BJ (cell line): ENCODE results near the gene B3GNT5. TPM values are rescaled to one million over a fixed set of nuclear protein-coding genes. Genes with fewer than 3 reads are reported as not detected.
A peak's percentile ranks its signal among the peaks of the same experiment; 100 is the strongest.

Experiments
- CTCF ChIA-PET: fragments of 350-600 bp; formaldehyde crosslinking; extraction: SDS; loops from one replicate; lab custom pipeline; 2021; ENCODE audit warnings: antibody characterized with exemption, inconsistent platforms; lab: Yijun Ruan, JAX
- POLR2A ChIA-PET: fragments of 300-600 bp; sonication (Branson Sonifier 250); formaldehyde crosslinking; extraction: SDS; loops from one replicate; lab custom pipeline; 2021; ENCODE audit warnings: antibody characterized with exemption; lab: Charles Lee
- DNase-seq: peaks from one replicate; pipeline ENCODE4 v3.0.0-alpha.2; 2011; ENCODE audit warnings: low read depth
- H3K27me3 ChIP-seq: 2 replicates; pipeline ENCODE4 v1.6.0; 2011; ENCODE audit warnings: low read length; ENCODE audit not compliant: control insufficient read depth, insufficient read depth
- H3K36me3 ChIP-seq: 2 replicates; pipeline ENCODE4 v1.5.1; 2011; ENCODE audit warnings: low read length; ENCODE audit not compliant: control insufficient read depth, insufficient read depth
- H3K4me3 ChIP-seq: 2 replicates; pipeline ENCODE4 v1.5.1; 2011; ENCODE audit warnings: low read depth, mild to moderate bottlenecking, control low read depth, low read length
- polyA minus RNA-seq: library from RNA; depleted of rRNA, polyadenylated mRNA; stranded (reverse); fragments of >200 nt; gene quantifications from 2 replicates; pipeline ENCODE4 v1.2.3, GENCODE V29; 2011; rRNA and poly(A)+ RNA removed
- polyA plus RNA-seq: library from polyadenylated mRNA; depleted of rRNA; stranded (reverse); fragments of >200 nt; gene quantifications from 2 replicates; pipeline ENCODE4 v1.2.3, GENCODE V29; 2011; rRNA removed
- TF ChIP-seq, protein P1 (sequence below): IDR thresholded peaks from 2 replicates; pipeline ENCODE4 v1.5.1; 2011; ENCODE audit warnings: low read depth, mild to moderate bottlenecking, control low read depth, inconsistent platforms, low read length, moderate library complexity; ENCODE audit not compliant: insufficient read depth

Gene B3GNT5, protein sequence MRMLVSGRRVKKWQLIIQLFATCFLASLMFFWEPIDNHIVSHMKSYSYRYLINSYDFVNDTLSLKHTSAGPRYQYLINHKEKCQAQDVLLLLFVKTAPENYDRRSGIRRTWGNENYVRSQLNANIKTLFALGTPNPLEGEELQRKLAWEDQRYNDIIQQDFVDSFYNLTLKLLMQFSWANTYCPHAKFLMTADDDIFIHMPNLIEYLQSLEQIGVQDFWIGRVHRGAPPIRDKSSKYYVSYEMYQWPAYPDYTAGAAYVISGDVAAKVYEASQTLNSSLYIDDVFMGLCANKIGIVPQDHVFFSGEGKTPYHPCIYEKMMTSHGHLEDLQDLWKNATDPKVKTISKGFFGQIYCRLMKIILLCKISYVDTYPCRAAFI
- polyA plus RNA-seq = 0.27 and 0.60 TPM in 2 replicates
- polyA minus RNA-seq = 0.15 and 0.28 TPM in 2 replicates

DNA sequence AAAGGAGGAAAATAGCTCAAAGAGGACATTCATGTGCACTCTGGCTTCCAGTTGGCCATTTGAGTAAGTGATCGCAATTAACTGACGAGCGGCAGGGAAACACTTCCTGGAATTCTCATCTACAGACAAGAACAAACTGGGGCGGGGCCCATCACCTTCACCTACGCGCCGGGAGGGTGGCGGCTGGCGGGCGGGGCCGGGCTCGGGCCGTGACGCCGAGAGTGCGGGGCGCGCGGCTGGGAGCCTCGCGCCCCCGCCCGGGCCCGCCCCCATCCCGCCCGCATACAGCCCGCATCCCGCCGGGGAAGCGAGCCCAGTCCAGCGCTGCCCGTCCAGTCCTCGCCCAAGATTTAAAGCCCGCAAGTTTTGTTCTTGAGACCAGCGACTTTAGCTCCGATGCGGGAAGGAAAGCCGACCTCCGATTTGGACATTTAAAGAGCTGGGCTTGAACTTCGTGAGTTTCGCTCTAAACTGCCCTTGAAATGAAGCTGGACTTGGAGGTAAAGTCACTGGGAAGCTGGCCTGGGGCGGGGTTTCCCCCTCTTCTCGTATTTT is at the start of gene B3GNT5:
TSS of gene B3GNT5 (plus strand) at position 281 of the 555 bp plus-strand sequence. CDS start 16,546 bp downstream, outside the sequence.
- ChIA-PET CTCF (interaction anchor here (0.6 to 1.4 kb wide), 4 partner anchors 12 to 129 kb away, joined by 3 to 5 read pairs (median 3); no protein-coding TSS in a partner anchor), POLR2A (no interaction called here)
- TF ChIP-seq, protein P1, sequence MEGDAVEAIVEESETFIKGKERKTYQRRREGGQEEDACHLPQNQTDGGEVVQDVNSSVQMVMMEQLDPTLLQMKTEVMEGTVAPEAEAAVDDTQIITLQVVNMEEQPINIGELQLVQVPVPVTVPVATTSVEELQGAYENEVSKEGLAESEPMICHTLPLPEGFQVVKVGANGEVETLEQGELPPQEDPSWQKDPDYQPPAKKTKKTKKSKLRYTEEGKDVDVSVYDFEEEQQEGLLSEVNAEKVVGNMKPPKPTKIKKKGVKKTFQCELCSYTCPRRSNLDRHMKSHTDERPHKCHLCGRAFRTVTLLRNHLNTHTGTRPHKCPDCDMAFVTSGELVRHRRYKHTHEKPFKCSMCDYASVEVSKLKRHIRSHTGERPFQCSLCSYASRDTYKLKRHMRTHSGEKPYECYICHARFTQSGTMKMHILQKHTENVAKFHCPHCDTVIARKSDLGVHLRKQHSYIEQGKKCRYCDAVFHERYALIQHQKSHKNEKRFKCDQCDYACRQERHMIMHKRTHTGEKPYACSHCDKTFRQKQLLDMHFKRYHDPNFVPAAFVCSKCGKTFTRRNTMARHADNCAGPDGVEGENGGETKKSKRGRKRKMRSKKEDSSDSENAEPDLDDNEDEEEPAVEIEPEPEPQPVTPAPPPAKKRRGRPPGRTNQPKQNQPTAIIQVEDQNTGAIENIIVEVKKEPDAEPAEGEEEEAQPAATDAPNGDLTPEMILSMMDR = no peak
- Histone ChIP-seq H3K36me3 (no peaks in the 10 kb centered on the region), H3K27me3 (peaks cover 21% of the 10 kb centered on the region), H3K4me3 (peak within 1 kb of the TSS; percentile 51)
- no peak for DNase-seq

DNA sequence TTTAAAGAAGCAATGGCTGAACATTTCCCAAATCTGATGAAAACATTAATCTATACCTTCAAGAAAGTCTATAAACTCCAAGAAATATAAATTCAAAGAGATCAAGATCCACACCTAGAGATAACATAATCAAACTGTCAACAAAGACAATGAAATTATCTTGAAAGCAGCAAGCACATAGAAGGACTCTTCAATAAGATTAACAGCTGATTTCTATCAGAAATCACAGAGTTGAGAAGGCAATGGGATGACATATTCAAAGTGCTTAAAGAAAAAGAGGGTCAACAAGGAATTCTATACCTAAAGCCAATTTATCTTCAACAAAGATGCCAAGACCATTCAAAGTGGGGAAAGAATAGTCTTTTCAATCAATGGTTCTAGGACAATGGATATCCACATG is 49.4 kb upstream of the B3GNT5 start:
- CTCF ChIA-PET = no interaction called here
- no peaks in the 10 kb centered on the region for H3K36me3 ChIP-seq
- TF ChIP-seq, protein P1 = no peak
- no peak for DNase-seq
- POLR2A ChIA-PET = no interaction called here
- H3K27me3 ChIP-seq = peaks cover 2% of the 10 kb centered on the region; the same call in 1 of the 2 replicates
- H3K4me3 ChIP-seq = no peak overlapping the region

DNA sequence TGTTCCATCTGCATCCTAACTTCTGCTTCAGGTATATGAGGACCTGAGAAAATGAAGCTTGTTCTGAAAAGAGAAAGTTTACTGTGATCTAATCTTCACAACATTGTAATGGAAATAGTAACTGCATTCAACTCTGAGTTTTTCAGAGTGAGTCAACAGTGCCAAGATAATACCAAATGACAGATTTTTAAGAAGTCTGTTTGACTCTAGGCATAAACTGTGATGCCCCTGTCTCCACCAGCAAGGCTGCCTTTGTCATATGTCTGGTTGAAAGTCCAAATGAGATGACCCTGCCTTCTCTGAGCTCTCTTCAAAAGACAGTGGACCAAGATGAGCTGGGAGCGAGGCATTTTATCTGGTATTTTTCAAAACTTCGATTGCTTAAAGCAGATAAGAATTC is 44.8 kb upstream of the B3GNT5 start:
- TF ChIP-seq, protein P1 = no peak
- no peak for DNase-seq
- CTCF ChIA-PET = interaction anchor here (2.1 kb wide), 1 partner anchor 23 kb away, joined by 7 read pairs; no protein-coding TSS in a partner anchor
- Histone ChIP-seq H3K27me3 (peaks cover 2% of the 10 kb centered on the region; the same call in 1 of the 2 replicates), H3K36me3 (no peaks in the 10 kb centered on the region), H3K4me3 (no peak overlapping the region)
- POLR2A ChIA-PET = no interaction called here

DNA sequence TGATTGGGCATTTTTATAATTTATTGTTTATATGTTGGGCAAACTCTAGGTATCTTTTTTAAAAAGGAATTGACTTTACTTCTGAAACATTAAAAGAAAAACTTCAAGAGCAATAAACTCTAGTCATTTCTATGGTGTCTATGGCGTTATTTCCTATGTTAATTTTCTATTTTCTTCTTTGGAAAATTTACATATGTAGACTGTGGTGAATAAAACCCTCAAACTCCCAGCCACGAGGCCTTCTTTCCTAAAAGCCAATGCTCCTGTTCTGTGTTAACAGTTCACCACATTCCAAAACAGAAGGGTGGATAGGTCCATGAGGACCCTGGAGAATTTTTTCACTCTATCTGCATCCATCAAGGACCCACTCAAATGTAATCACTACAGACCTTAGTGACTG is 44.3 kb upstream of the B3GNT5 start:
- Histone ChIP-seq H3K36me3 (no peaks in the 10 kb centered on the region), H3K4me3 (no peak overlapping the region), H3K27me3 (peaks cover 2% of the 10 kb centered on the region; the same call in 1 of the 2 replicates)
- DNase-seq = no peak
- TF ChIP-seq, protein P1 = no peak
- ChIA-PET CTCF (interaction anchor here (2.1 kb wide), 1 partner anchor 24 kb away, joined by 7 read pairs; no protein-coding TSS in a partner anchor), POLR2A (no interaction called here)

DNA sequence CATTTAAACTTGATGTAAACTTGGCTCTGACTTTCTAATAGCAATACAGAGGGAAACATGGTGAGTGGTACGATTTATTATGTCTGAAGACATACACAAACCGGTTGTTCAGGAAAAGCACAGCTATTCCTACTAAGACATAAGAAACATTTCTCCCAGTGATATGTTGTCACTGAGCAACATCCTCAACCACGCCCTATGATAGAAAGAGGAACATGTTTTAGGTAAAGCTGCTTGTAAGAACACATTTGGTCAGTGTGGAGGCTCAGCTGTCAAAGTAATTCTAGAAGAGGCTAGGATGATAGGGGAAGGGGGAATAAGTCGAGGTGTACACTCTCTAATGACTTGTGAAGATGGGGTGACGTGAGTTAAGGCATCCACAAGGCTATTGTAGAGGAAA is 42.7 kb upstream of the B3GNT5 start:
- TF ChIP-seq, protein P1 = no peak
- no peak for DNase-seq
- Histone ChIP-seq H3K4me3 (no peak overlapping the region), H3K36me3 (no peaks in the 10 kb centered on the region), H3K27me3 (peaks cover 2% of the 10 kb centered on the region; the same call in 1 of the 2 replicates)
- POLR2A ChIA-PET = no interaction called here
- CTCF ChIA-PET = no interaction called here
